ENCODE measurements around the gene PIAS1.

Gene PIAS1

DNA sequence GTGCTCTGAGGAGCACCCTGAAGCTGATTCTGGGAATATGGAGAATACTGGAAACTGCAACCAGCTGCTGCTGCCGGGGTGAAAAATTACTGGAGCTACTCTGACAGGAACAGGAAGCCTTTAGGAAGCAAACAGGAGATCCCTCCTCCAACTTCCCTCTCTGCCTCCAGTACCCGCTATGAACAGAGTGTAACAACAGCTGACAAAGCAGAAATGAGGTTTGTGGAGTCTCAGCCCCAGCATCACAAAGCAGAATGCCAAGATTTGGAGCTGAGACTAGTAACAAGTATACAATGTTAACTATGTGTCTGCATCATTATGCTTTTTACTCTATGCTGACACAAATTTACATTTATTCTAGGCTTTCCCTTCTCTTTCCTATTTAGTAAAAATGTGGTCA, 22.7 kb upstream of the PIAS1 start:
- intact Hi-C loops (cut with DNase I): no loop called here
- peak in 2 of 42 donors; percentile 2 to 6 for DNase-seq

DNA sequence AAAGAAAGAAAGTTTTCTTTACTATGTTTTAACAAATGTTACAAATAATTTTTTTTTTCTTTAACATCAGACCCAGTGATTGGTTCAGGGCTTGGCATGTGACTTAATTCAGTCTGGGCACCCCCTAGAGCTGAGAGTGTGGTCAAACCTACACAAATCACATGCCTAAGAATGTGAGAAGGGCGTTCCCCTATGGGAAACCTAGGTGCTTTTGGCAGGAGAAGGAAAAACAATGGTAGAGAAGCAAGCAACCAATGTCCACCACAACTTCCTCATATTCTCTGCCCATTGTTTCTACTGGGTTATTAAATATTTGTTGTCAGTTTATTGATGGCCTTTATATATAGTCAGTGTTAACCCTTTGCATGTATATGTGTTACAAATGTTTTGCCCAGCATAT, 21.4 kb upstream of the PIAS1 start:
- intact Hi-C loops (cut with DNase I): no loop called here
- no peak for DNase-seq

DNA sequence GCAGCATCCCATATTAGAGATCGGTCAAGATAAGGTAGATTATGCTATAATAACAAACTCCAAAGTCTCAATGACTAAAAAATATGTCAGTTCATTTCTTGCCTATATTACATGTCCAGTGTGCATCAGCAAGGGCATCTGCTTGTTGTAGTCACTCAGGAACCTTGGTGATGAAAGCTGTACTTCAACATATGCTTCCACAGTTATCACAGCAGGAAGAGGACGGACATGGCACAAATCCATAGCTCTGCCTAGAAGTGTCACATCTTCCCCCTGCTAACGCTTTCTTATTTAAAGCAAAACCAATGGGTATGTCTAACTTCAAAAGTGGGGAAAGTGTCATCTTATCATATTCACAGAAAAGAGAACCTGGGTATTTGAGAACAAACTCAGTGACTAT, 20.0 kb upstream of the PIAS1 start:
- DNase-seq: no peak
- intact Hi-C loops (cut with DNase I): no loop called here

DNA sequence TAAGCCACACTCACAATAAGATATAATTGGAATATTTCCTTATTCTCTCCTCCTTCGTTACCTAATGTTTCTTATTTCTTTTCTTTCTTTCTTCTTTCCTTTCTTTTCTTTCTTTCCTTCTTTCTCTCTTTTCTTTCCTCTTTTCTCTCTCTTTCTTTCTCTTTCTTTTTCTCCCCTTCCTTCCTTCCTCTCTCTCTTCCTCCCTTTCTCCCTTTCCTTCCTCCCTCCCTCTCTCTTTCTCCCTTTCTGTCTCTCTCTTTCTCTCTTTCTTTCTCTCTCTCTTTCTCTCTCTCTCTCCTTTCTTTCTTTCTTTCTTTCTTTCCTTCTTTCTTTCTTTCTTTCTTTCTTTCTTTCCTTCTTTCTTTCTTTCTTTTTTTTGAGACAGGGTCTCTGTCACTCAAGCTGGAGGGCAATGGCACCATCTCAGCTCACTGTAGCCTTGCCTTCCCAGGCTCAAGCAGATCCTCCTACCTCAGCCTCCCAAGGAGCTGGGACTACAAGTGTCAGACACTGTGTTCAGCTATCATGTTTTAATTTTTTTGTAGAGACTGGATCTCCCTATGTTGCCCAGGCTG, 19.3 kb upstream of the PIAS1 start:
- intact Hi-C loops (cut with DNase I): no loop called here
- DNase-seq: no peak

DNA sequence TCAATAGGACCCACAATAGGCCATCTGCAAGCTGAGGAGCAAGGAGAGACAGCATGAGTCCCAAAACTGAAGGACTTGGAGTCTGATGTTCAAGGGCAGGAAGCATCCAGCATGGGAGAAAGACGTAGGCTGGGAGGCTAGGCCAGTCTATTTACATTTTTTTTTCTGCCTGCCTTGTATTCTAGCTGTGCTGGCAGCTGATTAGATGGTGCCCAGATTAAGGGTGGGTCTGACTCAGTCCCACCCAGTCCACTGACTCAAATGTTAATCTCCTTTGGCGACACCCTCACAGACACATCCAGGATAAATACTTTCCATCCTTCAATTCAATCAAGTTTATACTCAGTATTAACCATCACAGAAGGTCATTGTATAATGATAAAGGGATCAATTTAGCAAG, 15.9 kb upstream of the PIAS1 start:
- intact Hi-C loops (cut with DNase I): no loop called here
- DNase-seq: no peak

DNA sequence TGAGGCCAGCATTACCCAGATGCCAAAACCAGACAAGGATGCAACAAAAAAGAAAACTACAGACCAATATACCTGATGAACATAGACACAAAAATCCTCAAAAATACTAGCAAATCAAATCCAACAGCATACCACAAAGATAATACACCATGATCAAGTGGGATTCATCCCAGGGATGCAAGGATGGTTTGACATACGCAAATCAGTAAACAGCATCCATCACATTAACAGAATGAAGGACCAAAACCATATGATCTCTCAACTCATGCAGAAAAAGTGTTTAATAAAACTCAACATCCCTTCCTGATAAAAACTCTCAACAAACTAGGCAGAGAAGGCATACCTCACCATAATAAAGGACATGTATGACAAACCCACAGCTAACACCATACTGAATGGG, 14.0 kb upstream of the PIAS1 start:
- DNase-seq: no peak

DNA sequence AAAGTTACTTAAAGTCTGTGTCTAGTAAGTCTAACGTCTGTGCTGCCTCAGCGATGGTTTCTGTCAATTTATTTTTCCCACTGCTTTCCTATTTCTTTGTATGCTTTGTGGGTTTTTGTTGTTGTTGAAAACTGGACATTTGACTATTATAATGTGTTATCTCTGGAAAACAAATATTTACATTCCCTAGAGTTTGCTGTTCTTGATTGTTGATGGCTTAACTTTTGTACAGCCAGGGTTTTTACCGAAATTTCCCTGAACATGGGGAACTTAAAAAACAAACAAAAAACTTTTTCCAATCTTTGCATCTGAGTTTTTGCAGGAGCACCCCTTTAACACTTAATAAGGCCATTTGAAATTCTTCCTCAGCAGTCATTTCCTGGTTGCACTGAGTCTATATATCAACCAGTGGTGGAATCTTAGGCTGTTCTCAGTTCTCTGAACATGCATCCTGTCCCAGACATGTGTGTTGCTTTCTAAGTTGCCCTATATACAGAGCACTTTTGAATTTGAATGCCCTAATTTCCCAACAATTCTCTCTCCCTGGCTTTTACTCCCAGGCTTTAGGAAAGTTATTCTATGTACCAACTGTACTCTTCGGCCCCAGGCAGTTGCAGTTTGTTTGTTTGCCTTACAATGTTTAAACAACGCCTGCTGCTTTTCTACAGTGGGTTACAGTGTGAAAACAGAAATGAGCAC, 11.8 kb upstream of the PIAS1 start:
- intact Hi-C loops (cut with DNase I): no loop called here
- no peak for DNase-seq

More for the DNA sequence above, 14.0 kb upstream of the PIAS1 start:
- intact Hi-C loops (cut with DNase I): no loop called here

DNA sequence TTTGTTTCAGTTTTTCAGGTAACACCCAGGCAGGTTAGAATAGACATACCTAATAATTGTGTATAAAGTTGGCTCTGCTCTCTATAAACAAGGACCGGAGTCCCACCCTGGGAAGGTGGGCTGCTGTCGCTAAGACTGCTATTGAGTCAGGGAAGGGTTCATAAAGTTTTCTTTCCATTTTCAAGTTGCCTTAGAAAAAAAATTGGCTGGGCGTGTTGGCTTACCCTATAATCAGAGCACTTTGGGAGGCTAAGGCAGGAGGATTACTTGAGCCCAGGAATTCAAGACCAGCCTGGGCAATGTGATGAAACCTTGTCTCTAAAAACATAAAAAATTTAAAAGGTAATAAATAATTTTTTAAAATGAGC, 11.3 kb upstream of the PIAS1 start:
- intact Hi-C loops (cut with DNase I): no loop called here
- no peak for DNase-seq

DNA sequence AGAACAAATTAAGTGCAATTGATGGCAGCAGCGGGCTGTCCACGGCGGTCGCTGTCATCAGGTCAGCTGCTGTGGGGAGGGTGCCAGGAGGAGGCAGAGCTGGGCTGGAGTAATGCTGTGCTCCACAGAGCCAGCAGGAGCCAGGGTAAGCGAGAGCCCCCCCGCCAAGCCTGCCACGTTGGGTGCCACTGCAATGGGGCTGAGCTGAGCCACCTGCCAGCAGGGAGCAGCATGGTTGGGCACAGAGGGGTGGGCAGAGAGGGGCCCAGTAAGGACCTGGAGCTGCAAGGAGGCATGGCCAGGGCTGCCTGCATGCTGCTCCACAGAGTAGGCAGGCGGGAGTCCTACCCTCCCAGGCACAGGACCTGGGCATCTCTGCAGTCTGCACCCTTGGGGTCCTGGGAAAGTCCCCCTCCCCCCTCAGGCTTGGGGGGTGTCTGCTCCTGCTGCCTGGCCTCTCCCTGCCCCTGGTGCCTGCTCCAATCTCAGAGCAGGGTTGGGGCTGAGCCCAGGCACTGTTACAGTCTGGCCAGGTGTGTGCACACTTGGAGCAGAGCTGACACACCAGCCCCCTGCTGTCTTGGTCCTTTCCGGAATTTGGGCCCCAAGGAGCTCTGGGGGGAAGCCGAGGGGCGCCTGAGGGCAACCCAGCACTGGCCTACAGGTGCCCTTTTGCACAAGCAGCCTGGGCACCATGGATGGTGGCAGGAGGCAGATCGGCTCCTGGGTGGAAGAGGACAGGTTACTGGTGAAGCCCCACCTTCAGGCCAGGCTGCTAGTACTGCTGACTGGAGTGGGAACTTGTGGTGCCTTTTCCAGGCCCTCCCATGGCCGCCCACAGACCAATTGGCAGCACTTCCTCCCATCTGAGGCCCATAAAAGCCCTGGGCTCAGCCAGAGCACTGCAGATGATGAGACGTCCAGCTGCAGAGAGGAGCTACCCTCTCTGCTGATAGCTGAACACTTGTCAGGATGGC, 8.5 kb upstream of the PIAS1 start:
- no peak for DNase-seq
- intact Hi-C loops (cut with DNase I): no loop called here

DNA sequence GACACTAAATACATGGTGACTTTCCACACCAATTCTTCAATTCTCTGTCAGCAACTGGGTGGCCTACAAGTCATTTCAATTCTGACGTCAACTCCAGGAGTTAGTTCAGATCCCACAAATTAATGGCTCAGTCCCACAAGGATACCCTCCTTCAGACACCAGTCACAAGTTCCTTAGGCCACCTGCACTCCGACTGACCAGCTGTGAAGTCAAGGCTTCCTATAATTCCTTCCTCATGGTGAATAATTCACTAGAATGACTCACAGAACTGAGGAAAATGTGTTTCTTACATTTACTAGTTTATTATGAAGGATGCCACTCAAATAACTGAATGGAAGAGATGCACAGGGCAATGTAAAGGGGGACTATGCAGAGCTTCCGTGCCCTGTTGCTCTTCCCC, 6.3 kb upstream of the PIAS1 start:
- intact Hi-C loops (cut with DNase I): no loop called here

DNA sequence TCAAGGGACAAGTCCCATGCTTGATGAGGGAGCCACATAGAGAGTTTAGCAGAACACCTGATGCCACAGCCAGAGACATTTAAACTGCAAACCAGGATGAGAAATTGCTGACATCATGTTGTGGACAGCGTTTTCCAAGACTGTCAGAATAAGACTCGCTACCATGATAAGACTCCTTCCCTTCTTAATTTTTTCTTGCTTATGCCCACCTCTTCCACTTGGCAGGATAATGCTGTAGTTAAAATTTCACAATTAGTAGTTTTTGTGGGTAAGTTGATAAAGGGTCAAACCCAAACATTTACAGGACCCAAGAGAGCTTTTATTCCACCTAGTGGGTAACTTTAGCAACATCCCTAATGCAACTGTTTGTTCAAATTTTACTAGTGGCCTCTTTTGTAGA, 3.0 kb upstream of the PIAS1 start:
- intact Hi-C loops (cut with DNase I): no loop called here

More for the DNA sequence above, 6.3 kb upstream of the PIAS1 start:
- no peak for DNase-seq

DNA sequence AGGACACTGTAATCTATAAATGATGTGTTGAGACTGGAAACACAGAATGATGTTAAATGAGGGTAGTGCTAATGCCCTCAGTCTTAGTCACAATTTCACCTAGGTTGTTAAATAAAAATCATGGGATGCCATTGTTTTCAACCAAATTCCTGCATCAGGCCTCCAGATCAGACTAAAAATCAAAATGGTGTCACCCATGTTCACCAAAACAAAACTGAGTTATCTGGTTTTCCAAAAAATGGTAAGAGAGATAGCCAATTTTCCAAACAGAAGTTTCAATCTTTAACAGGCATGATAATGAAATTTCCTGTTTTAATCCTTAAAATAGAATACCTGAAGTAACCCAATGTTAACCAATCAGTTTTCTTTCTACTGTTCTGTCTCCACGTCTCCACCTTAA, 2.2 kb upstream of the PIAS1 start:
- no peak for DNase-seq
- intact Hi-C loops (cut with DNase I): no loop called here

More for the DNA sequence above, 3.0 kb upstream of the PIAS1 start:
- no peak for DNase-seq

DNA sequence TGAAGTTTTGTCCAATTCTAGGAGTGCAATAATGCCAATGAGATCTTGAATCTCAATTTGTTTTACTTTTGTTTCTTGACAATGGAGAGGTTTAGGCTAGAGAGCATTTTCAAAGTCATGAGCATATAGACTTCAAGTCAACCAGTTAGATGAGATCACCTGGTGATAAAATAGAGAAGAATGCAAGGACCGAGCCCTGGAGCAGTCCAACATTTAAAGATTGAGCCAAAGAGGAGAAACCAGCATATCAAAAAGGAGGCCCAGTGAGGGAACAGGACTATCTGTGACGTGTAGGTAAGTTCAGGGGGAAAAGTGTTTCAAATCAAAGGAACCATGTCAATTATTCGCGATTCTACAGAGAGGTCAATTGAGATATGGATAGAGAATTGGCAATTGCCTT, 1.7 kb upstream of the PIAS1 start:
- DNase-seq: no peak
- intact Hi-C loops (cut with DNase I): no loop called here

DNA sequence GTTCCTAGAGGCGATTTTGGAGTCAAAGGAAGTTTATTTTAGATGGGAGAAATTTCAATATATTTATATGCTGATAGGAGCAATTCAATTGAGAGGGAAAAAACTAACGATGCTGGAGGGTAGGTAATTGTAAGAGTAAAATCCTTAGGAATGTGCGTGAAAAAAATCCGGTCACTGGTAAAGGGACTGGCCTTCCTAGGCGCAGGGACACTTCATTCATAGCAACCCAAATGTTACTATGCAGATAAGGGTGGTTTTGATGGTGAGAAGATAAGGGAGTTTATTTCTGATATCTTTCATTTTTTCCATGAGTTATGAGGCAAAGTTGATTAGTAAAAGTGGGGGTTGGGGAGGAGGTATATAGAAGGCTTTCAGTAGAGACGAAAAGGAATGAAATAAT, 1.1 kb upstream of the PIAS1 start:
- intact Hi-C loops (cut with DNase I): no loop called here
- no peak for DNase-seq

DNA sequence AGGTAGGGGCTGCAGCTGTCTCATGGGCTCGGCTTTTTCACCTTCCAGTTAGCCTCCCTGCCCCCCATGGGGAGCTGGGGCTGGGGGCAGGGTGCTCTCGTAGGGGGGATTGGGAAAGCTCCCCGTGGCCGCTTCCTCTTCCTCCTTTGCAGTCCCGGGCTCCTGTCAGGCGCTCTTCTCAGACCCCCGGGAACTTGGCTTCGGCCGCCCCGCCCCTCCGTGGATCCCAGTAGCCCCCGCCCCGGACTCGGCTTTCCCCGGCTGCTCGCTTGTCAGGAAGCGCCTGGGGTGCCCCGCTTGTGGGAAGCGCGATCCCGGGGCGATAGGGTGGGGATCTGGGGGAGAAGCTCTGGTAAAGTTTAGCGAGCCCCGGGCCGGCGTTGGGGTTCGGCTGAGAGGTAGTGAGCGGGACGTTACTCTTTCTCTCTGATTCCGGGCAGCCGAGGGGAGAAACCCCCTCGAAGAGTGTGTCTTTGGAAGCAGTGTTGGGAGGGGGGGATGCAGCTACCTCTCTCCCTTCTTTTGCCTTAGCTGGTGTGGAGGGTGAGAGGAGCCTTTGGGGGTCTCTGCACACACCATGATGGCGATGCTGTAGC, 611 bp downstream of the PIAS1 start:
- peak; percentile 11 to 77 (median 56) for DNase-seq
- intact Hi-C loops (cut with DNase I): no loop called here

DNA sequence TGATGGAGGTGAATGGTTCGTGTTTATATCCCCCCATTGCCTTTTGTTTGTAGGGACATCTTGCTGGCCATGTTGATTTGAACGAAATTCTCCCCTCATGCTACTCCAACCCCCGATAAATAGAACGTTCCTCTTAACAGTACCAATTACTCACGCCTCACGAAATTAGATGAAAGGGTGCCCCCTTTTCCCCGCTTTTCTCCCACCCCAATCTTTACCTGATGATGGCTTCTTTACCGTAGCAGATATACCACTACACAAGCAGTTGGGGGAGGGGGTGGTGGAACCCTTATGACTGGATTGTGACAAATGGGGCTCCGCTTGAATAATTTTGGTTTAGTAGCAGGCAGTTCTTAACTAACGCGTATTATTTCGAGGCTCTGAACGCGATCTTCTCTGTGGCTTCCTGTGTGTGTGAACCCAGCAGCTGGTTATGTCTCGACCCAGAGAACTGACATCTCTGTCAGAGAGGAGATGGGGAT, 1.1 kb downstream of the PIAS1 start:
- intact Hi-C loops (cut with DNase I): no loop called here
- DNase-seq: peak in 40 of 42 donors; percentile 8 to 79 (median 46)

DNA sequence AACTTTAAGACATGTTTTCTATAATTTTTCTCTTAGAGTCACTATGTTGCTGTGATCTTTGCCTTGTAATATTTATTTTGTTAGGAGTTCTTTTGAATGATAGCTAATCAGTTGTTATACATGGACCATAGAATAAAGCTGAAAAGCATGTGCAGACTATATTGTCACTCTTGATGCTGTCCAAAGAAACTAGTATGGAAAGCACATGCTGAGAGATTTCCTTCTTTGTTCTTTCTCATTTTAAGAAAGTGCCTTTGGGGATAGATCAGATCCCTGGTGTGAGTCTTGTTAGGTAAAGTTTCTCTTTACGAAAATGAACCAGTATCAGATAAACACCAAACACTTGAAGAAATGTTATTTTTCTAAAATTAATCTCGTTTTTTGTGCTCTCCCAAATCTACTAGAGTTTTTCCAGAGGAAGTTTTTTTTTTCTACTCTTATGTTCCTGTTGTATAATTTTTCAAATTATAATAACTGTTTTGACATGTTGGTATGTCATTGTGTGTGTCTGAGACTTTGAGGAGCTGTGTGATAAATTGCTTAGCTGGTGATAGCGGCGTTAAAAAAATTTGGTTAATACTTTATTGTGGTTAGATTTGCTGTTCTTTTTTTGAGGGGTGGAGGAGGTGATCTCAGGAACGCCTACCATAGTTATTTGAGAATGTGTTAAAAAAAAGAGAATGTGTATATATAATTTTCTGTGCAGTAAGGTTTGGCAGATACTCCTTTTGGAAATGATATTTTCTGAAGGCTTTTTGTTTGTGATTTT, 2.2 kb downstream of the PIAS1 start:
- intact Hi-C loops (cut with DNase I): no loop called here
- no peak for DNase-seq

DNA sequence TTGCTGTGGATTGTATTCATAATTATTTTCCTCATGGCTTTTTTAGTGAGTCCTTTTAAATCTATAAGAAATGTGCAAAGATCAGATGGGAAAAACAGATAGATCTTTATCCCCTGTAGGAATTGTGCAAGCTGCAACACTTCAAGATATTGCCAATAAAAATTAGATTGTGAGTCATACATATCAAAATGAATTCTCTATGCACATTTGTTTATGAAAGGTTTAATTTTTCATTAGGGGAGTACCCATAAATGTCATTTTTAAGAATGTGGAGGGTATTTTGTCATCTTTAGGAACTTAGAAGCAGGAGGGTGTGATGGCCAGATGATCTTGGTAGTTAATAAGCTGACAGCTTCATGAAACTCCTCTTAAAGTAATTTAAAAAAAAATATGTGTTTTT, 2.9 kb downstream of the PIAS1 start:
- no peak for DNase-seq
- intact Hi-C loops (cut with DNase I): no loop called here

DNA sequence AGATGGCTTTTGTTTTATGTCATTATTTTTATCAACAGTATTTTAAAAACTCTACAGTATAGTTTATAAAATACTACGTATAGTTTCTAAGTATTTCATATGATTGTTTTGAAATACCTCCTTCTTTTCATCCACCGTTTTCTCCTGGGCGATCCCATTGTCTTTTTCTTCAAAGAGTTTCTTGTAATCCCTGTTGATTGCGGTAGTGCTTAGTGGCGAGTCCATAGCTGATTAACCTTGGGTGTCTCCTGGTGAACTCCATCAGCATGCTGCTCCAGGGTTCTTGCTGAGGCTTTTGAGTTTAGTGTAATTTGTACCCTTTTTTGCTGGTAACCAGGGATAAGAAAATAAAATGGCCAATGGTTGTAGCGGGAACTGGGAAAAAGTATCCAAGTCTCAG, 3.6 kb downstream of the PIAS1 start:
- intact Hi-C loops (cut with DNase I): no loop called here
- DNase-seq: no peak

All from head of caudate nucleus (tissue), 42 donors.